Cortex of kidney (tissue), 1 donor: ENCODE results near the gene GMPPA.

Source experiments
- DNase-seq: peaks from one replicate; lab custom pipeline; 2025; lab: John Stamatoyannopoulos, UW

GMPPA gene

DNA sequence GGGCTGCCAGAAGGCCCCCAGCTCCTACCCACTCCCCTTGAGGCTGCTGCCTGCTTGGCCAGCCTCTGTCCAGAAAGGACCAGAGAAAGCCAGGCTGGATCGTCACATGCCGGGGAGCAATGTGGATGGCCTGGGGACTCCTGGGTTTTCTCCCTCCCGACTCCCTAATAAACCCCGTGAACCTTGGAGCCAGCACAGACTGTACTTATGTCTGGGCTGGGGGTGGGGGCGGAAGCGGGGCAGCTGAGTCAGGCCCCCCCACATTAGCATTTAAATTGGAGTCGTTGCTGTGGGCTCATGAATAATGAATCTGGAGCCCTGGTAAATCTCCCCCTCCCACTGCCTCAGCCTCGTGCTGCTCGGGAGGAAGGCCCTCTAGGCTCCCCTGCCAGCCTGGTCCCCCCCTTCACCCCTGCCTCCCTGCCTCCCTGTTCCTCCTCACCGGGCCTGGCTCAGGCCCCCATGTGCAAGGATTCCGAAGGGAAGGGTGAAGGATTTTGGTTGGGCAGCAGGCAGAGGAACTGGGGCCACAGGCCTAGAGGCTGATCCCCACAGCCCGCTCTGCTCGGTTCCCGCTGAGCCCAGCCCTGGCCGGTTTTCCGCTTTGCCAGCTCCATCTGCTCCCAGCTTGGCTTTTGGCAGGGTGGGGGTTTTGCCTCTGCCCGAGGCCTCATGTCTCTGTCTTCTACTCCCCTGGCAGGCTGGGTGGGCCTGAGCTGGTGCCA, 8.3 kb downstream of the GMPPA start:
- no peak for DNase-seq

DNA sequence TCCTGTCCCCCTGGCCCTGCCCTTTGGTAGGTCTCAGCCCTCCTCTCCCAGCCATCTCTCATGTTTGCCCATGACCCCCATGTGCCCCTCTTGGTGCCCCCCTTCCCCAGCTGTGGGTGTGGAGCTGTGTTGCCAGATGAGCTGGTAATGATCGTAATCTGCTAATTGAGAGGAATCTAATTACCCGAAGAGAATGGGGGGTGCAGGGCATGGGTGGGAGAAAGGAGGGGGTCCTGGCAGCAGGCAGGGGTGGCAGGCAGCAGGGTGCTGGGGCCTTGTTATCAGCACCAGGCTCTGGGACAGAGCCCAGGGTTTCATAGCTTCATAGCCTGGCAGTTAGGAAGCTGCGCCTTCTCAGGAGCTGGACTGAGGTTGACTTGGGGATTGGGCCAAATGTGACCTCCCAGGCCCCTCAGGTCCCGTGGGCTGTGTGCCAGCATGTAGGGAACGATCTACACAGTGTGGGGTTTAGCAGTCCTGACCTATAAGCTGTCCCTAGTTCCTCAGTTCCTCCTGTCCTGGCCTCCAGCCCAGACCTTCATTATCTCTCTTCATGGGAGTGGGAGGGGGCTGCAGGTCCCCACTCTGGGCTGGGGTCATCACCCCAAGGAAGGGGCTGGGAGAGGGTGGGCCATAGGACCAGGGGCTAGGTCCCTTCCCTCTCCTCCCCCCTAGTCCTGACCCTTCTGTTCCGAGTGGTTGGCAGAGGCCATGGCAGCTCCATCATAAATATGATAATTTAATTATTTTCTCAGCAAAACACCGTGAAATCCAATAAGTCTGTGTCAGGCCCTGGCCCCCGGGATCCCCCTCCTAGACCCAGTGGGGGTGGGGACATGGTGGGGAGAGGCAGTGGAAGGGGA, 9.1 kb downstream of the GMPPA start:
- DNase-seq, result no peak

DNA sequence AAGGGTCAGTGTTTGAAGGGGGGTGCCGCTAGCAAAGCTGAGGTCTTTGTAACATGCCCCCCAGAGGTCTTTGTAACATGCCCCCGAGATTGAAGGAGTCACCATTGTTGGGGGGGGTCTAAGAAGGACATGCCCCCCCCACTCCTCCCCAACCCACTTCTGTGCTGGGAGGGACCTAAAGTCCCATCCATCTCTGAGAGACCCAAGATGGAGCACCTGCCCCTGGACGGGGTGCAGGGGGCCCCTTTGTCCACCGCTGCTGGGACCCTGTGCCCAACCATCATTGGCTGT, 9.7 kb downstream of the GMPPA start:
- DNase-seq, result no peak

GRCh38 chr2:219508971-219509779, 10.5 kb downstream of the GMPPA start:
- DNase-seq, result no peak

DNA sequence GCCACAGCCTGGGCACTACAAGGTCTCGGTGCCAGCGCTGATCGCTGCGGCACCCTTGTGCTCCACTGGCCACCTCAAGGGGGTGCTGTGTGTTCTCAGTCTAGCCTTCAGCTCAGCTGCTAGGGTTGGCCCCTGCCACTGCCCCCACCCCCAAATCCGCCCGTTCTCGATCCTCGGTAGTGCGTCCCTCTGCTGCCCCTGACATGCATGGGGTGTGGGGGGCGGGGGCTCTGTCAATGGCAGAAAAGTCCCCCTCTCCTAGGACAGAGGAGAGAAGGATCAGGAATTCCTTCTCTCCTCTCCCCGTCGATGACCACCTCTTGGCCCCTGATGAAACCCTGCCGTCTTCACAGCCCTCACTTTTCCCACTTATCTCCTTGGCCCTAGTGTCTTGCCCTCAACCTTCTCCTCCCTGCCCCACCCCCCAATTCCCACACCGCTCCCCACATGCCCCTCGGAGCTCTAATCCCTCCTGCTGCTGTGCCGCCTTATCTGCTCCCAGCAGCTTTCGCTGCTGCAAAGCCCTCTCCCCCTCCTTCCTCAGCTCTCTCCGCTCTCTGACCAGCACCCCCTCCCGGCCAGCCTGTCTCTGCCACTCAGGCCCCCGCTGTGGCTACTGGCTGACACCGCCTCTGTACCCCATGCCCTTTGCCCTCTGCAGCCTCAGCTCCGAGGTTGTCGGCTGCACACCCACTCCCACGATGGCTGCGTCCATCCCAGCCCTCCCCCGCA, 11.3 kb downstream of the GMPPA start:
- no peak for DNase-seq

GRCh38 chr2:219510512-219511135, 11.9 kb downstream of the GMPPA start:
- no peak for DNase-seq

GRCh38 chr2:219511547-219512325, 13.0 kb downstream of the GMPPA start:
- no peak for DNase-seq

DNA sequence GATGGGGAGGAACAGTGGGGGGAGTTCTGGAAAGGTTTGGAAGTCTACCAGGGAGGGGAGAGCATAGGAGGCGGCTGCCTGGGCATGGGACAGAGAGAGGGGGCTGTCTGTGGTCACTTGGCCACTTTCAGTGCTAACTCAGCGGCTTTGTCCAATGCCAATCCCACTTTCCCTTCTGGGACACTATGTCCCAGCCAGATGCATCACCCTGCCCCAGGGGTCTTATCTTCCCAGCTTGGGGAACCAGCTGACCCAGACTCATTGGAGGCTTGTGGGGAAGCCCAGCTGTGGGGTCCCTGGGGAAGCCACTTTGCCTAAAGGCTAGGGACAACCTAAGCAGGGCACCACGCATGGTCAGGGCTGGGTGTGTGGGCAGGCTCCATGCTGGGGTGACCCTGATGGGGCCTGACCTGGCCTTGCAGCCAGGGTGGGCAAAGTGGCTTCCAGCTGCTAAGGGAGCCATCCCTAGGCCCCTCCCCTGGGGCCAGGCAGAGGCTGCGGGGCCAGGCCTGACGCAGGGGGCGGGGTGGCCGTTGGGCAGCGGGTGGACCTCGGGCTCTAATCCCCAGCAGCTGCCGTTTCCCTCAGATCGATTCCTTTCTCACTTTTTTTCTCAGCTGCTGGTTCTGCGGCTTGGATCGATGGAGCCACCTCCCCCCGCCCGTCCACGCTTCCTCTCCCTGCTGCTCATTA, 14.0 kb downstream of the GMPPA start:
- DNase-seq, result no peak

DNA sequence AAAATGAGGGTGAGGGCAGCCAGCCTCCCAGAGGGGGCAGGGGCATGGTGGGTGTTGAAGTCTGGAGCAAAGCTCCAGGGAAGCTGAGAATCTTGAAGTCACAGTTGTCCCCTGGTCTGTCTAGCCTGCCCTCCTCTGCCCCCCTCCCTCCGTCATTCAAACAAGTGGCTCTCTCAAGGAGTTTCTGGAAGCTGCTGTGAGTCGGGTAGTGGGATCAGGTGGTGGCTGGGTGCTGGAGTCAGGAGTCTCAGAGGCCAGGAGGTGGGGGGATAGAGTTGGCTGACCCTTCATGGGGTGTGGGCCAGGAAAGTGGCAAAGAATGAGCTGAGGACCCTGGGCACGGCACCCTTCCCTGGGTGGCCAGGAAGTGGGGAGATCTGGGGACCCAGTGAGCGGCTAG, 15.1 kb downstream of the GMPPA start:
- DNase-seq, result no peak

- DNase-seq, result no peak
Measured at GRCh38 chr2:219514196-219514761, 15.6 kb downstream of the GMPPA start, which contains the start of gene ASIC4. Gene ASIC4 (plus strand): TSS chr2:219514482. CDS start chr2:219514725, 243 bp downstream.

DNA sequence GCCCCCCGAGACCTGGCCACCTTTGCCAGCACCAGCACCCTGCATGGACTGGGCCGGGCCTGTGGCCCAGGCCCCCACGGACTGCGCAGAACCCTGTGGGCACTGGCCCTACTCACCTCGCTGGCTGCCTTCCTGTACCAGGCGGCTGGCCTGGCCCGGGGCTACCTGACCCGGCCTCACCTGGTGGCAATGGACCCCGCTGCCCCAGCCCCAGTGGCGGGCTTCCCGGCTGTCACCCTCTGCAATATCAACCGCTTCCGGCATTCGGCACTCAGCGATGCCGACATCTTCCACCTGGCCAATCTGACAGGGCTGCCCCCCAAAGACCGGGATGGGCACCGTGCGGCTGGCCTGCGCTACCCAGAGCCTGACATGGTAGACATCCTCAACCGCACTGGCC, 16.1 kb downstream of the GMPPA start:
- DNase-seq, result no peak

- DNase-seq, result no peak
Measured at GRCh38 chr2:219515874-219516629, 17.4 kb downstream of the GMPPA start.

- no peak for DNase-seq
Measured at GRCh38 chr2:219516888-219517287, 18.2 kb downstream of the GMPPA start.

- DNase-seq, result no peak
Measured at GRCh38 chr2:219517954-219518778, 19.5 kb downstream of the GMPPA start.

- no peak for DNase-seq
Measured at GRCh38 chr2:219519526-219519916, 20.8 kb downstream of the GMPPA start.

DNA sequence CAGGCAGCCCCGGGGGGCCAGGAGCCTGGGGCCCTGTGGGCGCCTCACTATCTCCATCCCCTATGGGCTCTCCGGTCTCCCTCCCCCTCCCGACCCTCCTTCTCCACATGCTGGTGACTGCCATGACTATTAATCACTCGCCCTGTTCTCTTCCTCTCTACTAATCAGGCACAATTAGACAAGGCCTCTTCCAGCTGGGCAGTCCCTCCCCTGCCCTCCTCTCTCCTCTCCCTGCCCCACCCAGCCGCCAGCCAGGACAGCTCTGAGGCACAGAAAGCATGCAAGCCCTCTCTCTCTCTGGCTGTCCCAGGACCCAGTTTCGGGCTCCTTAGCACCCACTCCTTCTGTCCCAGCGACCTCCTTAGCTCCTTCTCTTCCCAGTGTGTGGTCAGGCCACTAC, 21.4 kb downstream of the GMPPA start:
- no peak for DNase-seq

GRCh38 chr2:219521066-219521880, 22.6 kb downstream of the GMPPA start:
- no peak for DNase-seq
